ENCODE results near the gene MEDAG. TPM values are rescaled to one million over a fixed set of nuclear protein-coding genes. Genes with fewer than 3 reads are reported as not detected.

The MEDAG gene
- polyA plus RNA-seq, 1 of the 3 experiments (the other 2 are of a cell fraction): not detected

GRCh38 chr13:30874561-30874960, 31.5 kb upstream of the MEDAG start:
- H3K4me1 ChIP-seq (ENCODE audit: control insufficient read depth in 1 of 2, insufficient read depth in 2 of 2, low read depth in 1 of 2, low read length in 1 of 2): peaks cover 22 to 34% of the 10 kb centered on the region in 2 experiments
- H3K9me3 ChIP-seq: no peaks in the 10 kb centered on the region
- WGBS (ENCODE audit: low lambda C conversion rate): 91% methylated on average over 6 of the region's 6 CpGs
- ChIA-PET CTCF (interaction anchor here (1.6 kb wide), 1 partner anchor 9 kb away, joined by 10 read pairs; no protein-coding TSS in a partner anchor), POLR2A (no interaction called here)
- no peak overlapping the region for H3K4me3 ChIP-seq (ENCODE audit: low read depth in 2 of 2, low read length in 1 of 2)
- H3F3A ChIP-seq (replicated peaks; ENCODE audit: insufficient read depth): peaks cover 17% of the 10 kb centered on the region
- no peak overlapping the region for H3K4me2 ChIP-seq
- DNase-seq: no peak
- no peaks in the 10 kb centered on the region for H3K27me3 ChIP-seq (ENCODE audit: insufficient read depth)
- no peak overlapping the region for H3K9ac ChIP-seq
- no peaks in the 10 kb centered on the region for H3K79me2 ChIP-seq (ENCODE audit: insufficient read depth)
- H3K27ac ChIP-seq (ENCODE audit: low read depth in 2 of 2, low read length in 1 of 2): peak overlapping the region in 1 of 2 experiments; percentile 95; a peak in 1 of 4 replicates
- H3K9me2 ChIP-seq: no peaks in the 10 kb centered on the region
- H4K20me1 ChIP-seq (ENCODE audit: insufficient read depth): no peaks in the 10 kb centered on the region
- H2AFZ ChIP-seq (ENCODE audit: low read depth): peak overlapping the region; percentile 32; the same call in 1 of the 2 replicates
- H3K36me3 ChIP-seq (replicated peaks in 1 of 2; ENCODE audit: control insufficient read depth in 1 of 2, insufficient read depth in 2 of 2, low read length in 1 of 2): no peaks in the 10 kb centered on the region
- TF ChIP-seq USF1 (IDR thresholded peaks at IDR 0.05; ENCODE audit: borderline replicate concordance, low read depth) (no peak), PBX3 (IDR thresholded peaks at IDR 0.05) (no peak), FOSL2 (IDR thresholded peaks at IDR 0.05; ENCODE audit: borderline replicate concordance, low read depth) (no peak), NRF1 (IDR thresholded peaks at IDR 0.05; ENCODE audit: low read depth, low read length) (no peak), SIN3A (IDR thresholded peaks at IDR 0.05; ENCODE audit: borderline replicate concordance, low read depth, low read length) (no peak), USF2 (IDR thresholded peaks at IDR 0.05; ENCODE audit: borderline replicate concordance, low read depth, low read length) (no peak), GATA2 (CRISPR knock-in tag; IDR thresholded peaks at IDR 0.05) (no peak), RCOR1 (IDR thresholded peaks at IDR 0.05; ENCODE audit: low read length) (no peak), CHD2 (IDR thresholded peaks at IDR 0.05; ENCODE audit: low read length, partially characterized antibody) (no peak), REST (IDR thresholded peaks at IDR 0.05; ENCODE audit: low read depth, low read length) (no peak), TAF1 (IDR thresholded peaks at IDR 0.05; ENCODE audit: borderline replicate concordance, low read depth, low read length) (no peak), YY1 (IDR thresholded peaks at IDR 0.05; ENCODE audit: low read depth) (no peak), RXRA (IDR thresholded peaks at IDR 0.05; ENCODE audit: borderline replicate concordance, low read depth) (no peak)
